Skeletal muscle cell (primary cell): ENCODE data around the gene GSG1L2.

Experiments
- DNase-seq: peaks from one replicate; pipeline ENCODE4 v3.0.0-alpha.2; 2010; ENCODE audit warnings: low read depth
- H3K4me3 ChIP-seq: 2 replicates; pipeline ENCODE4 v1.5.1; 2011; ENCODE audit warnings: low read depth, mild to moderate bottlenecking, control low read depth, low read length, moderate library complexity

The GSG1L2 gene

DNA sequence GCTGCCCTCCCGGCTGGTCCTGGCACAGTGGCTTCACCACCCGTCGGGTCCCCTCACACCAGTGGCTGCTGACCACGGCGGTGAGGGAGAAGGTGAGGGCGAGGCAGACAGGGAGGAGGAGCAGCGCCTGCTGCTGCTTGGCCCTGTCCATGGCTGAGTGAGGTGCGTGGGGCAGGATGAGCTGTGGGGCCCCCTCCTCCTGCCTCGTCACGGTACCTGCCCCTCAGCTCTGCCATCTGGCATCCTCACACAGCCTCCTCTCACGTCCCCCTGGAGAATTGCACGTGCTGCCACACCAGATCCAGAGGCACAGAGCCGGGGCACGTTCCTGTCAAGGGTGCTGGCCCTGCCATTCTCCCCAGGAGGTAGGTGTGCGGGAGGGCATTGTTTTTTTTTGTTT is at the start of gene GSG1L2:
Gene GSG1L2 (minus strand): TSS at position 159 of the 400 bp plus-strand sequence. CDS start 8 bp downstream, at position 151.
- no peak for DNase-seq
- H3K4me3 ChIP-seq, result no peak within 1 kb of the TSS

DNA sequence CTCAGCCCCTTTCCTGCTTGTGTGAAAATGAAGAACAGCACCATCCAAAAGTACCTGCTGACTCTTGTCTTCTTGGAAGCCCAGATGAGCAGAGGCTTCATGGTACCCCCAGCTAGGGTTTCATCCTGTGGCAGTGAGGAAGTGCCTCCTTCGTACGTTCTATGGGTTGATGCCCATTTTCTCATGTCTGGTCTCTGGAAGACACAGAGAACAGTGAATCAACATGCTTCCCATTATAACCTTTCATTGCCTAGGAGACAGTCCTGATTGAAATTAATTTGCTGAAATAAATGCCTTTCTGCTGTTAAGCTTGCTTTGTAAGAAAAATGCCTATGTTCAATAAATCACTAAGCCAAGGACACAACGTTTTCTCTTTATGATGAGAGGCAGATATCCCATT is 46.7 kb upstream of the GSG1L2 start:
- no peak overlapping the region for H3K4me3 ChIP-seq
- DNase-seq, result no peak

DNA sequence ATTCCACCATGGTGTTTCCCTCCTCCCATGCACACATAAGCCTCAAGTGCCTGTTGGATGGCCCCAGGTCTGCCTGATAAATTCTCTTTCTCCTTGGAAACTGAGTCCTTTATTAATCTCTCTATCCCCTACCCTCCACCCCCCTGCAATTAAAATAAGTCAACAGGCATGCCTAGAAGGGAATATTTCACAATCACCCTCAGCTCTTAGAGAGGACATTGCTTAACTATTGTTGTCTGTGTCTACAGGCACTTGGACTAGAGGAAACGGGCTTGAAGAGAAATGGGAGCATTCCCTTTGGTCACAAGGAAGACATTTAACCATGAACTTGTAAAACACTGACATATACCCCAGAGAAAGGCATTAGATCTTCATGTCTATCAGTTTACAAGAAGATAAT is 43.7 kb upstream of the GSG1L2 start:
- DNase-seq, result no peak
- H3K4me3 ChIP-seq, result no peak overlapping the region

DNA sequence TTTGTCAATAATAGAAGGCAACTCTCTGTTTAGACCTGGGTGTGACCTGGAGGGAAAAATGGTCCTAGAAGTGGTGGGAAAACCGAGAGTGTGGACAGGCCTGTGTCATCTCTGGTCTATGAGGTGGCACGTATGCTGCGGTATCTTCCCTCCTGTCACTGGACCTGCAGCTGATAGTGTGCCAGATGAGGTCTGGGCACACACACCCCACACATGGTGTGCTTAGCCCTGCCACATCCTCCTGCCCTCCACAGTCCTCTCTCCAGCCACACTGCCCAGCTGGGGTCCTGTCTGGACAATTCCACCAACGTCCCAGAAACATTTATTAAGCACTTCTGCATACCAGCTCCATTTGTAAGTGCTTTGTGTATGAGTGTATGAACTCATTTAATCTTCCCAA is 41.1 kb upstream of the GSG1L2 start:
- no peak for DNase-seq
- H3K4me3 ChIP-seq, result no peak overlapping the region

DNA sequence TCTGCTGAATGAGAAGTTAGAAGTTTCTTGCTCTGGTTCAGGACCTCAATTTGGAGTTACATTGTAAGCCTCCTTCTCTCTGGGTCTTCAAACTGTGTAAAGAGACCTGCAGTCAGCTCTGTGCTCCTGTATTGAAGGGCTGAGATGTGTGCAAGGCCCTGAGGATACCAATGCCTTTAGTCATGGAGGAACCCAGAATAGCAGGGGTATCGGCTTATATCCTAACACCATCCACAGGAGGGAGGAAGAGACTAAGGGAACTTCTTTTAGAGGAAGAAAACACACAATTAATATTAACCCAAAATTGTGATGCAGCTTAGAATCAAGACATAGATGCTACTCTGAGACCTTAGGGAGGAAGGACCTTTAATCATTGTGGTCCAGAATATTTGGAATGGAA is 40.3 kb upstream of the GSG1L2 start:
- DNase-seq, result no peak

GRCh38 chr17:9860851-9861250 is 39.0 kb upstream of the GSG1L2 start:
- no peak overlapping the region for H3K4me3 ChIP-seq
- DNase-seq, result no peak

More for the DNA sequence above, 40.3 kb upstream of the GSG1L2 start:
- no peak overlapping the region for H3K4me3 ChIP-seq

DNA sequence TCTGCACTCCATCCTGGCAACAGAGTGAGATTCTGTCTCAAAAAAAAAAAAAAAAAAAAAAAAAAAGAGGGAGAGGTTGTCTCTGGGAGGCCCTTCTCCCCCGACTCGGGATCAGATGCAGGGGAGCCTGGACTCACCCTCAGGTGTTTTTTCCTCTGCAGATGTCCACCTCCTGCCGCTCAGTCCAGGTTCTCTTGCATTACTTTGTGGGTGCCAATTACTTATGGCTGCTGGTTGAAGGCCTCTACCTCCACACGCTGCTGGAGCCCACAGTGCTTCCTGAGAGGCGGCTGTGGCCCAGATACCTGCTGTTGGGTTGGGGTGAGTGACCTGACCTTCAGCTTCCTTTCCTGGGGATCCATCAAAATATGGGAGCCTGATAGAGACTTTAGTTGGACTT is 37.9 kb upstream of the GSG1L2 start:
- no peak overlapping the region for H3K4me3 ChIP-seq
- DNase-seq, result no peak

DNA sequence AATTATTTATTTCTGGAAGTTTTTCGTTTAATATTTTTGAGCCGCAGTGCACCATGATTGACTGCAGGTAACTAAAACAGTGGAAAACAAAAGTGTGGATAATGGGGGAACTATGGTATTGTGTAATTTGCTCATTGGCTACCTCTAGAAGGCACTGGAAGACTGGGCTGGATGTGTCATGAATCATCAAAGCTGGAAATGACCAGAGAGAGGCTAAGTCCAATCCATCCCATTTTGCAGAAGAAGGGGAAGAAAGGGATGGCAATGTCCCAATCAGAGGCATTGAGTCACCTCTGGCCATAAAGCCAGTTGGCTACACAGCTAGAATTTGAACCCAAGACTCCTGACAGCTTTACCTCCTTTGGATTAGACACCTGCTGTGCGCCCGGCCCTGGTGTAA is 33.2 kb upstream of the GSG1L2 start:
- H3K4me3 ChIP-seq, result no peak overlapping the region
- no peak for DNase-seq

- no peak for DNase-seq
- no peak overlapping the region for H3K4me3 ChIP-seq
These were observed 32.4 kb upstream of the GSG1L2 start for GRCh38 chr17:9854255-9854654.

- DNase-seq, result no peak
- no peak overlapping the region for H3K4me3 ChIP-seq
These were observed 28.3 kb upstream of the GSG1L2 start for GRCh38 chr17:9850151-9850550.

GRCh38 chr17:9845306-9845705 is 23.4 kb upstream of the GSG1L2 start:
- DNase-seq, result no peak
- H3K4me3 ChIP-seq, result no peak overlapping the region

GRCh38 chr17:9844153-9844552 is 22.3 kb upstream of the GSG1L2 start:
- H3K4me3 ChIP-seq, result no peak overlapping the region
- DNase-seq, result no peak

- no peak overlapping the region for H3K4me3 ChIP-seq
- DNase-seq, result no peak
These were observed 21.5 kb upstream of the GSG1L2 start for GRCh38 chr17:9843152-9844010.

DNA sequence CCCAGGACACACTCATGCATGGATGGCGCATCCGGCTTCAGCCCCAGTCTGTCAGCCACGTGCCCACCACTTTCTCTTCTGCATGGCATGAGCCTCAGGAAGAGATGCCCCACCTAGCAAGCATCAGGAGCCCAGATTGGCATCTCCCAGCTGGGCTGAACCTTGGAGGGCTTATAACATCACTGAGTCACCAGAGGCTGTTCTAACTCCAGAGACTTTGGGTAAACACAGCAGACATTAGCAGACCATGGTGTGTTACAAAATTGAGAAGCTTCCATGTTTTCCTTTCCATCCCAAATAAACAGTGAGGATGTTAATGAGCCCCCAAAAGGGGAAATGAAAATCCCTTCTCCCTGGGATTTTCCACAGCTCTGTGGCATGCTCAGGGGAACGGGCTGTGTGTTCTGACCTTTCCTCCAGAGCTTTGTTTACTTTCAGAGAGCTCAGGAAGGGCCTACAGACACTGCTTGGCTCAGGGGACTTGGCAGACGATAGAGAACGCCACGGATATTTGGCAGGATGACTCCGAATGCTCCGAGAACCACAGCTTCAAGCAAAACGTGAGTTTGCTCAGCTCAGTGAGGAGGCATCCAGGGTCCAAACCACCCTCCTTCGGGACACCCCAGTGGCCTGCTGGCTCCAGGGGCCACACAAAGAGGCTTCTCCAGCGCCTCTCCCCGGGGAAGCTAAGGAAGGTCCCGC is 20.3 kb upstream of the GSG1L2 start:
- no peak for DNase-seq
- no peak overlapping the region for H3K4me3 ChIP-seq

DNA sequence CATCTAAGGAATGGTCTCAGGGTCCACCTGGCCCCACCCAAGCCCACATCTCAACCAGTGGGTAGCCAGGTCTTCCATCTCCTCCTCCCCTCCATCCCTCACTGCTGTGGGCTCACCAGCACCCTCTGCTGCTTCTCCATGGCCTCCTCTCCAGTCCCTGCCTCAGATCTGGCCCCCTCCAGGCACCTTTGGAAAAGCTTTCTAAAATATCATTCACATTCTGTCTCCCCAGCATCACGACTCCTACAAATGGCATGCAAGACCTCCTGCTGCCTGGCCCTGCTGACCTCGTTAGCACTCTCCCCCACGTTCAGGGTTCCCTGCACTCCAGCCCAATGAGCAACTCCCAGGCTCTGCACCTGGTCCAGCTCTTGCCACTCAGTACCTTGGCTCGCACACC is 17.6 kb upstream of the GSG1L2 start:
- no peak overlapping the region for H3K4me3 ChIP-seq
- no peak for DNase-seq

DNA sequence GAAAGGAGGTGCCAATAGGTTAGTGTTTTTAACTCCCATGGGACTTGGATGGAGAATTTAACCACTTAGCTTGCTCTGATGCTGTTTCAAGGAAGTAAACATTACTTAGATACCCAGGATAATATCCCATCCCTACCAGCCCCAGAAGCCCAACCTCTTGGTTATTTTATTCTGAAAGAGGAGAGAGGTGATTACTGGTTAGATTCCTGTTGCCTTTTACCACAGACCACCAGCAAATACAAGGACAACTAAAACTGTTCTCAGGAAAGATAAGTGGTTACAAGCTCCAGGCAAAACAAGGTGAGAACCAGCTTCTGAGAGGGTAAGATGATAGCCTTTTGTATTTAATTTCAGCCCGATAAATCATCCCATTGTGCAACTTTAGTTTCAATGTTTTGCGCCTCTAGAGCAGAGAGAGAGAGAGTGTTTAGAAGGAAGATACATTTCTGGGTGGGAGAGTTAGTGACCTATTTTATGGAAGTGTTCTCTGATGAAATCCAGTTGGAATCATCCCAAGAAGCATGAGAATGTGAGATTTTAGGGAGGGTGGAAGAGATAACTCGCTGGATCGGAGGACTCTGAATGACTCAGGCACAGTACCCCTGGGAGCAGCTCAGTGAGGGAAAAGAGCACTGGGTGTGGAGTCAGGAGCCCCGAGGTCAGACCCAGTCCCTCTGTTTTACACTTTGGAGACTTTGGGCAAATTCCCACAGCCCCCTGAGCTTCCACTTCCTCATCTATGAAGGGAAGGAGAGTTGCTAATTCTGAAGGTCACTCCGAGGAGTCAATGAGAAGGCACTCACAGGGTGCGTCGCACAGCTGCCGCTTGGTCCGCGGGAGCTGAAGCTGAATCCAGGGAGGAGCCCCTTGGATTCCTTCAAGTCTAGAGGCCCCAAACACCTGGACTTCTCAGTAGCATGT is 15.9 kb upstream of the GSG1L2 start:
- no peak overlapping the region for H3K4me3 ChIP-seq
- DNase-seq, result peak; percentile 22

GRCh38 chr17:9833922-9834321 is 12.0 kb upstream of the GSG1L2 start:
- no peak for DNase-seq
- H3K4me3 ChIP-seq, result no peak overlapping the region

DNA sequence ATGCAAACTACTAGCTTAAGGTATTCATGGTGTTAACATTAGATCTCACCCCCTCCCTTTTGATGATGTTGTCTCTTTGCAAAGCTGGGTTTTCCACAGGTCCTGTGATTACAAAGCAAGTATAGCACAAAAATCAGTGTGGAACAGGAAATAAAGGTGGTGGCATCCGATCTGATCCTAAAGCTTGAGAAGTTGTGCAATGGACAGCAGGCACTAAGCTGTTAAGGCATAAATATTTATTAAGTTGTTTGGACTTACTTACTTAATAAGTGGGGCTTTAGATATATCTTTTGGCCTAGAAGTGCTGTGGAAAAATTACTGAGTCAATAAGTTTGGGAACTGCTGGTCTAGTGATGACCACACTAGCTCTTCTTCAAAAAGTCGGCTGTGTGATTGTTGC is 8.8 kb upstream of the GSG1L2 start:
- no peak for DNase-seq
- H3K4me3 ChIP-seq, result no peak overlapping the region

- DNase-seq, result no peak
- no peak overlapping the region for H3K4me3 ChIP-seq
These were observed 7.5 kb upstream of the GSG1L2 start for GRCh38 chr17:9829343-9829742.
